ENCODE data around the gene CPT1B. TPM values are rescaled to one million over a fixed set of nuclear protein-coding genes. Genes with fewer than 3 reads are reported as not detected.

Gene CPT1B
- total RNA-seq, 4 donors from 2014 or later: 34.2 to 111 (median 37.6) TPM

DNA sequence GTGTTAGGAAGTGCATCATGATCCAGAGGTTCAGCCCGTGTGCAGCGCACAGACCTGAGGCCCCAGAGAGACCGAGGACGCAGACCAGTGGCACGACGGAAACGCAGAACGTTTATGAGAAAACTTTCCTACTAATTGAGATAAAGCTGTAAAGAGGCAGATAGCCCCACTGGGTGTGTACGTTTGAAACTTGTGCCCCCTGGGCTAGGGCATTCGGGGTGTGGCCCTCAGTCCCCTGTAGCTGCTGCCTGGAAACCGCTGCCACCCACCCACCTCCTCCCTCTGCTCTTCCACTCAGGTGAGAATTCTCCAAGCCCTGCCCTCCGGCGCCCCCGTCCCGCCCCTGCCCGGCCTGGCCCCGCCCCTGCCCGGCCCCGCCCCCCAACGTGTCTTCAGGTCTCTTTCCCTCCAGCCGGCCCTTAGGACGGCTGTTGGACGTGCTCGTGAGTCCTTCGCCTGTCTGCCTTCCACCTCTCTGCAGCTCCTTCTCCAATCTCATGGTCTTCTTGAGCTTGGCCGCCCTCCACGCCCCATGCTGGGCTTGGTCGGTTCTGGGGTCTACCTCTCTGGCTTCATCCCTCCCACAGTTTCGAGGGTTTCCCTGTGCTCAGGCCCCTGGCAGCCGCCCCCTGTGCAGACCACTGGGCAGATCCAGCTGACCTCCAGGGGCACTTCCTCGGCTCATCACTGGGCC lies 34.4 kb upstream of the CPT1B start:
- no peak overlapping the region for H3K4me3 ChIP-seq
- peak; percentile 72 for DNase-seq
- no peaks in the 10 kb centered on the region for H3K36me3 ChIP-seq
- 30 to 60% methylated on average over 3 to 31 of the region's 31 CpGs for WGBS, 2 donors (ENCODE audit: low coverage in 1 of 2)
- TF ChIP-seq EP300 (IDR thresholded peaks at IDR 0.05; ENCODE audit: low read depth): no peak
- no peak for TF ChIP-seq POLR2A (IDR thresholded peaks at IDR 0.05)
- no peak for TF ChIP-seq POLR2AphosphoS5 (IDR thresholded peaks at IDR 0.05)
- TF ChIP-seq, protein P1, sequence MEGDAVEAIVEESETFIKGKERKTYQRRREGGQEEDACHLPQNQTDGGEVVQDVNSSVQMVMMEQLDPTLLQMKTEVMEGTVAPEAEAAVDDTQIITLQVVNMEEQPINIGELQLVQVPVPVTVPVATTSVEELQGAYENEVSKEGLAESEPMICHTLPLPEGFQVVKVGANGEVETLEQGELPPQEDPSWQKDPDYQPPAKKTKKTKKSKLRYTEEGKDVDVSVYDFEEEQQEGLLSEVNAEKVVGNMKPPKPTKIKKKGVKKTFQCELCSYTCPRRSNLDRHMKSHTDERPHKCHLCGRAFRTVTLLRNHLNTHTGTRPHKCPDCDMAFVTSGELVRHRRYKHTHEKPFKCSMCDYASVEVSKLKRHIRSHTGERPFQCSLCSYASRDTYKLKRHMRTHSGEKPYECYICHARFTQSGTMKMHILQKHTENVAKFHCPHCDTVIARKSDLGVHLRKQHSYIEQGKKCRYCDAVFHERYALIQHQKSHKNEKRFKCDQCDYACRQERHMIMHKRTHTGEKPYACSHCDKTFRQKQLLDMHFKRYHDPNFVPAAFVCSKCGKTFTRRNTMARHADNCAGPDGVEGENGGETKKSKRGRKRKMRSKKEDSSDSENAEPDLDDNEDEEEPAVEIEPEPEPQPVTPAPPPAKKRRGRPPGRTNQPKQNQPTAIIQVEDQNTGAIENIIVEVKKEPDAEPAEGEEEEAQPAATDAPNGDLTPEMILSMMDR (IDR thresholded peaks at IDR 0.05): no peak
- peaks cover 15% of the 10 kb centered on the region for H3K27me3 ChIP-seq
- intact Hi-C loops (cut with DNase I; ENCODE audit: low total_unique reads): no loop called here
- peaks cover 6 to 14% (median 9%) of the 10 kb centered on the region in 4 donors for H3K4me1 ChIP-seq
- peak overlapping the region; percentile 76 to 84 (median 80) for H3K27ac ChIP-seq
- H3K9me3 ChIP-seq: no peaks in the 10 kb centered on the region
- in situ Hi-C loops (cut with MboI; ENCODE audit: low pct_ligation_motif_present in 1 of 4, low pct_unique_long_range_greater_than_20kb in 1 of 4, low sequenced_read_pairs in 3 of 4): no loop called here

DNA sequence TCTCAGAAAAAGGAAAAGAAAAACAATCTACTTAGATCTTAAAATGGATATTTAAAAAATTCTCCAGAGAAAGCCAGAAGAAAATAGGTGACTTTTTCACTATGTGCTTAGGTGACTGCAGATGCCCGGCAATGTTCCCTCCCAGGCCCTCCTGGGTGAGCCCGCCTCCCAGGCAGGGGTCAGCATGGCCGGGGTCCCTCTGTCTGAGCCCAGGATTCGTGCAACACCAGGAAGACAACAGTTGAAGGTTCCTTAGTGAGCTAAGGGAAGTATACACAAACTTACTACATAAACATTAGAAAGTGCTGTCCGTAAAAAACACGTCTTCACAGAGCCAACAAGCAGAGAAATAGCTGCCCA lies 33.9 kb upstream of the CPT1B start:
- 0 to 39% methylated on average over 1 to 6 of the region's 6 CpGs for WGBS, 2 donors (ENCODE audit: low coverage in 1 of 2)

DNA sequence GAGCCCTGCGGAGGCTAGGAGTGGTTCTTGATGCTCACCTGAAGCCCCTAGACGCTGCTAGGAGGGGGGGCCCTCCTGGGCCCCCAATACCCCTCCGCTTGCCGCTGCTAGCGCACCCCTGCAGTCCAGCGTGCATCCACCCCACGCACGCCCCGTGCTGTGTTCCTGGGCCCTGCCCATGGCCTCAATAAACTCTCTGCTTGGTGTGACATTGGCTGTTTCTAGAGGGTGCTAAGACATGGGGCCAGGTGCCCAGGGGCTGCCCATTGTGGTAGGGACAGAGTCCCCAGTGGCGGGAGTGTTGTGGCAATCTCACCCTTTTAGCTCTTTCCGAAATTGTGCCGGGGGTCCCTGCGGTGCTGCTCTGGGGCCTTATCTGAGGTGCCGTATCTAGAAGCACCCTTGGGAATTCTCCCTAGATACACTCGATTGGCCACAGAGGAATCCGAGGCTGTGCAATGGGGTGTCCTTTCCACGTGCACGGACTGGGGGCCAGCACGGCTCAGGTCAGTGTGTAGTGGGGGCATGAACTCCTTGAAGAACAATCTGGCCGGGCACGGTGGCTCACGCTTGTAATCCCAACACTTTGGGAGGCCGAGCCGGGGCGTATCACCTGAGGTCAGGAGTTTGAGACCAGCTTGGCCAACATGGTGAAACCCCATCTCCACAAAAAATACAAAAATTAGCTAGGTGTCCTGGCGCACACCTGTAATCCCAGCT lies 33.3 kb upstream of the CPT1B start:
- intact Hi-C loops (cut with DNase I; ENCODE audit: low total_unique reads) (no loop called here), in situ Hi-C loops (cut with MboI; ENCODE audit: low pct_ligation_motif_present in 1 of 4, low pct_unique_long_range_greater_than_20kb in 1 of 4, low sequenced_read_pairs in 3 of 4) (no loop called here)

More for the DNA sequence above, 33.9 kb upstream of the CPT1B start:
- Histone ChIP-seq H3K4me3 (no peak overlapping the region), H3K9me3 (no peaks in the 10 kb centered on the region), H3K27ac (peak overlapping the region in 3 of 4 donors; percentile 78 to 84 (median 82)), H3K36me3 (no peaks in the 10 kb centered on the region), H3K4me1 (peaks cover 6 to 14% (median 9%) of the 10 kb centered on the region in 4 donors), H3K27me3 (peaks cover 20% of the 10 kb centered on the region)
- in situ Hi-C loops (cut with MboI; ENCODE audit: low pct_ligation_motif_present in 1 of 4, low pct_unique_long_range_greater_than_20kb in 1 of 4, low sequenced_read_pairs in 3 of 4) (no loop called here), intact Hi-C loops (cut with DNase I; ENCODE audit: low total_unique reads) (no loop called here)
- TF ChIP-seq, protein P1 (IDR thresholded peaks at IDR 0.05): no peak
- TF ChIP-seq POLR2A (IDR thresholded peaks at IDR 0.05) (no peak), POLR2AphosphoS5 (IDR thresholded peaks at IDR 0.05) (no peak), EP300 (IDR thresholded peaks at IDR 0.05; ENCODE audit: low read depth) (no peak)
- DNase-seq: no peak

DNA sequence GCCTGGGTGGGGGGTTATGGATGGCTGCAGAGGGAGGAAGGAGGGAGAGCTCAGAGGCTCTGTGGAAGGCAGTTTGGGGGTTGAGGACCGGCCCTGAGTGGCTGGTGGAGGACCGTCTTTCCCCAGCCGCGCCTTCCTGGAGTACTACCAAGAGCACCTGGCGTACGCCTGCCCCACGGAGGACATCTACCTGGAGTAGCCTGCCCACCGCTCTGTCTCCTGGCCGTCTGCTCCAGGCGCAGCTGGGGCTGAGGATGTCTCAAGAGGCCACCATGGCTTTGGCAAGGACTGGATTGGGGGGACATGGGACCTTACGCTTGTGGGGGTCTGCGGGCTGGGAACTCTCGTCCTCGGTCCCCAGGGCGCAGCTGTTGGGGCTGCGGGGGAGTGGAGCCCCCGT lies 32.4 kb upstream of the CPT1B start:
- no peaks in the 10 kb centered on the region for H3K36me3 ChIP-seq
- H3K9me3 ChIP-seq: no peaks in the 10 kb centered on the region
- peaks cover 34% of the 10 kb centered on the region for H3K27me3 ChIP-seq
- H3K4me3 ChIP-seq: no peak overlapping the region
- intact Hi-C loops (cut with DNase I; ENCODE audit: low total_unique reads): no loop called here
- WGBS, 2 donors (ENCODE audit: low coverage in 1 of 2): 57 to 90% methylated on average over 1 to 17 of the region's 17 CpGs
- no peak for TF ChIP-seq EP300 (IDR thresholded peaks at IDR 0.05; ENCODE audit: low read depth)
- TF ChIP-seq POLR2A (IDR thresholded peaks at IDR 0.05): no peak
- no peak for TF ChIP-seq POLR2AphosphoS5 (IDR thresholded peaks at IDR 0.05)
- TF ChIP-seq, protein P1 (IDR thresholded peaks at IDR 0.05): no peak
- H3K4me1 ChIP-seq: peaks cover 6 to 14% (median 9%) of the 10 kb centered on the region in 4 donors
- no peak for DNase-seq
- in situ Hi-C loops (cut with MboI; ENCODE audit: low pct_ligation_motif_present in 1 of 4, low pct_unique_long_range_greater_than_20kb in 1 of 4, low sequenced_read_pairs in 3 of 4): no loop called here
- H3K27ac ChIP-seq: no peak overlapping the region

More for the DNA sequence above, 33.3 kb upstream of the CPT1B start:
- Histone ChIP-seq H3K4me1 (peaks cover 6 to 14% (median 9%) of the 10 kb centered on the region in 4 donors), H3K27me3 (peaks cover 26% of the 10 kb centered on the region), H3K9me3 (no peaks in the 10 kb centered on the region), H3K4me3 (no peak overlapping the region), H3K36me3 (no peaks in the 10 kb centered on the region), H3K27ac (no peak overlapping the region)
- no peak for DNase-seq
- TF ChIP-seq, protein P1 (IDR thresholded peaks at IDR 0.05): no peak
- TF ChIP-seq POLR2A (IDR thresholded peaks at IDR 0.05) (no peak), POLR2AphosphoS5 (IDR thresholded peaks at IDR 0.05) (no peak), EP300 (IDR thresholded peaks at IDR 0.05; ENCODE audit: low read depth) (no peak)
- WGBS, 2 donors (ENCODE audit: low coverage in 1 of 2): 80 to 93% methylated on average over 1 to 26 of the region's 26 CpGs
